WERI-Rb-1 (cell line): Measurements from ENCODE around the gene WASL.

Experiments used
- DNase-seq: peaks from one replicate; pipeline ENCODE4 v3.0.0-alpha.2; 2020
- H3K27ac ChIP-seq: fragments of 250-450 bp; sonication (Bioruptor Pico); 2 replicates; pipeline ENCODE4 v1.5.1; 2020; ENCODE audit warnings: mild to moderate bottlenecking, moderate library complexity
- H3K27me3 ChIP-seq: fragments of 250-450 bp; sonication (Bioruptor Pico); 2 replicates; pipeline ENCODE4 v1.5.1; 2021; ENCODE audit warnings: mild to moderate bottlenecking, low read depth, moderate library complexity; ENCODE audit not compliant: insufficient read depth, severe bottlenecking
- H3K36me3 ChIP-seq: fragments of 250-450 bp; sonication (Bioruptor Pico); 2 replicates; pipeline ENCODE4 v1.5.1; 2020; ENCODE audit warnings: mild to moderate bottlenecking, moderate library complexity
- H3K4me3 ChIP-seq: 2 replicates; pipeline ENCODE4 v1.5.1; 2011; ENCODE audit warnings: low read depth, mild to moderate bottlenecking, control low read depth, low read length
- H3K9me3 ChIP-seq: fragments of 250-450 bp; sonication (Bioruptor Pico); 2 replicates; pipeline ENCODE4 v1.5.1; 2021; ENCODE audit warnings: mild to moderate bottlenecking, moderate library complexity; ENCODE audit not compliant: severe bottlenecking
- TF ChIP-seq, protein P1 (sequence below): IDR thresholded peaks from 2 replicates; pipeline ENCODE4 v1.5.1; 2011; ENCODE audit warnings: low read depth, mild to moderate bottlenecking, control low read depth, inconsistent platforms, low read length

Gene WASL

DNA sequence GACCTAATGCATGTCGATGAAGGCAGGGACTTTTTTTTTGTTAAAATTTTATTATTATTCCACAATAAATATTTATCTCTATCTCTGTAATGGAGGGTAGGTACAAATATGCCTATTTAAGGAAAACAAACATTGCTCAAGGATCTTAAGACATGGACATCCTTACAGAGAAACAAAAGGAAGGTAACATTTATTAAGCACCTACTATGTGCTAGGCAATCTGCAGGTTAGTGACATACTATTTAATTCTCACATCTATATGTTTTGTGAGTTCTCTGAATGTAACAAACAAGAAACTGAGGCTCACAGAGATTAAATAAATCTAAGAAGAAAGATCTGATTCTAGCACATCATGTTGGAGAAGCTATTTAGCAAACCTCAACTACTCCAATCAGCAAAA is 61.1 kb downstream of the WASL start:
- Histone ChIP-seq H3K27ac (no peak overlapping the region), H3K9me3 (no peaks in the 10 kb centered on the region), H3K36me3 (peaks cover 26% of the 10 kb centered on the region), H3K27me3 (no peaks in the 10 kb centered on the region), H3K4me3 (no peak overlapping the region)
- TF ChIP-seq, protein P1, sequence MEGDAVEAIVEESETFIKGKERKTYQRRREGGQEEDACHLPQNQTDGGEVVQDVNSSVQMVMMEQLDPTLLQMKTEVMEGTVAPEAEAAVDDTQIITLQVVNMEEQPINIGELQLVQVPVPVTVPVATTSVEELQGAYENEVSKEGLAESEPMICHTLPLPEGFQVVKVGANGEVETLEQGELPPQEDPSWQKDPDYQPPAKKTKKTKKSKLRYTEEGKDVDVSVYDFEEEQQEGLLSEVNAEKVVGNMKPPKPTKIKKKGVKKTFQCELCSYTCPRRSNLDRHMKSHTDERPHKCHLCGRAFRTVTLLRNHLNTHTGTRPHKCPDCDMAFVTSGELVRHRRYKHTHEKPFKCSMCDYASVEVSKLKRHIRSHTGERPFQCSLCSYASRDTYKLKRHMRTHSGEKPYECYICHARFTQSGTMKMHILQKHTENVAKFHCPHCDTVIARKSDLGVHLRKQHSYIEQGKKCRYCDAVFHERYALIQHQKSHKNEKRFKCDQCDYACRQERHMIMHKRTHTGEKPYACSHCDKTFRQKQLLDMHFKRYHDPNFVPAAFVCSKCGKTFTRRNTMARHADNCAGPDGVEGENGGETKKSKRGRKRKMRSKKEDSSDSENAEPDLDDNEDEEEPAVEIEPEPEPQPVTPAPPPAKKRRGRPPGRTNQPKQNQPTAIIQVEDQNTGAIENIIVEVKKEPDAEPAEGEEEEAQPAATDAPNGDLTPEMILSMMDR: no peak
- no peak for DNase-seq

GRCh38 chr7:123687161-123687560 is 61.6 kb downstream of the WASL start:
- no peak overlapping the region for H3K27ac ChIP-seq
- TF ChIP-seq, protein P1: no peak
- peaks cover 25% of the 10 kb centered on the region for H3K36me3 ChIP-seq
- H3K9me3 ChIP-seq: no peaks in the 10 kb centered on the region
- DNase-seq: no peak
- no peak overlapping the region for H3K4me3 ChIP-seq
- no peaks in the 10 kb centered on the region for H3K27me3 ChIP-seq

DNA sequence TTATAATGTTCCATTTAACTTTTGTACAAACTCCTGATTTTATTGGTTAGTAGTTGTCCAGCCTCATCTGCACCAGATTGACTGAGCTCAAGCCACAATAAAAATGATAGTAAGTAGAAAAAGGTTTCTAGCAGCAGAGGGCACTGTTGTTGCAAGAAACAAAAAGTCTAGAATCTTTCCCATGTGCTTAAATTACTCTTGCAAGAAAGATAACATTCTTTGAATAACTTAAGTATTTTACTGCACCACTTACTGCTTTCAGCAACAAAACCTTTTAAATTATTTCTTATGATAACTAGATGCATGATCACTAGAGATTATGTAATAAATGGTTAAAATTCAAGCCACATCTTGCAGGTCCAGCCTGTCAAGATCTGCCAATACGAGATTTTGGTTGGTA is 66.1 kb downstream of the WASL start:
- Histone ChIP-seq H3K27ac (no peak overlapping the region), H3K27me3 (no peaks in the 10 kb centered on the region), H3K4me3 (no peak overlapping the region), H3K36me3 (peaks cover 7% of the 10 kb centered on the region), H3K9me3 (no peaks in the 10 kb centered on the region)
- no peak for DNase-seq
- TF ChIP-seq, protein P1: peak; percentile 40

GRCh38 chr7:123681561-123681960 is 67.2 kb downstream of the WASL start:
- Histone ChIP-seq H3K27ac (no peak overlapping the region), H3K27me3 (no peaks in the 10 kb centered on the region), H3K9me3 (no peaks in the 10 kb centered on the region), H3K4me3 (no peak overlapping the region), H3K36me3 (peaks cover 6% of the 10 kb centered on the region)
- TF ChIP-seq, protein P1: no peak
- DNase-seq: no peak

DNA sequence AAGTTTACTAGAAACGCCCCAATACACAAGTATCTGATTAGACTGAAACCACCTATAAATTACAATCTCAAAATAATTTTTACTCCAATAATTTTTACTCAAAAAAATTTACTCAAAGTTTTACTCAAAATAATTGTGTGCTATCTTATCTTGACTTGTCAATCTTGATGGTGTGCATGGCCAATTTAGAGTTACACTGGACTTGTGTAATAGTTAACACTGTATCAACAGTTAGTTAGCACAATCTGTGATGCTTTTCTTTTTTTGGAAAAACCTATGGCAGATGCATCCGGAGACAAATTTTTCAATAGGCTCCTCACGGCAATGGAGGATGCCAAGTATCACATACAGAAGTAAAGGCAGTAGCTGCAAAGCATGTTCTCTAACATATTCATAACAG is 68.2 kb downstream of the WASL start:
- H3K36me3 ChIP-seq: peaks cover 6% of the 10 kb centered on the region
- H3K27ac ChIP-seq: no peak overlapping the region
- H3K9me3 ChIP-seq: no peaks in the 10 kb centered on the region
- H3K4me3 ChIP-seq: no peak overlapping the region
- TF ChIP-seq, protein P1: no peak
- no peak for DNase-seq
- H3K27me3 ChIP-seq: no peaks in the 10 kb centered on the region

- no peak for DNase-seq
- TF ChIP-seq, protein P1: no peak
- Histone ChIP-seq H3K9me3 (no peaks in the 10 kb centered on the region), H3K27me3 (no peaks in the 10 kb centered on the region), H3K27ac (no peak overlapping the region), H3K4me3 (no peak overlapping the region), H3K36me3 (peaks cover 6% of the 10 kb centered on the region)
Observed at GRCh38 chr7:123679614-123680013, 69.2 kb downstream of the WASL start.
